Testis (tissue), 3 donors: ENCODE measurements around the gene KRTAP5-3. TPM values are rescaled to one million over a fixed set of nuclear protein-coding genes. Genes with fewer than 3 reads are reported as not detected.
"Not testable (repeated sequence)": the region's sequence is repeated elsewhere in the genome, so short reads cannot be mapped to it uniquely, and the experiment has no call there.

Experiments
- DNase-seq: peaks from one replicate; pipeline ENCODE4 v3.0.0-alpha.2; 2019
- H3K27ac ChIP-seq, 2 donors: fragments of 200-600 bp; sonication (generic); one replicate each; pipeline ENCODE4 v1.5.1; 2019
- H3K27me3 ChIP-seq: fragments of 200-600 bp; sonication (generic); one replicate; pipeline ENCODE4 v1.5.1; 2019
- H3K36me3 ChIP-seq: fragments of 200-600 bp; sonication (generic); one replicate; pipeline ENCODE4 v1.5.1; 2017; ENCODE audit warnings: low read depth; ENCODE audit errors: missing control alignments
- H3K4me1 ChIP-seq: fragments of 200-600 bp; sonication (generic); one replicate; pipeline ENCODE4 v1.5.1; 2019
- H3K4me3 ChIP-seq, 2 donors: fragments of 200-600 bp; sonication (generic); one replicate each; pipeline ENCODE4 v1.5.1; 2017 to 2019
- H3K9me3 ChIP-seq: fragments of 200-600 bp; sonication (generic); one replicate; pipeline ENCODE4 v1.5.1; 2017
- CTCF ChIP-seq, 3 experiments: fragments of 450-650 bp in 2 of 3; fragments of 200-600 bp in 1 of 3; sonication (generic) in 1 of 3; IDR thresholded peaks; one replicate each; pipeline ENCODE4 v1.5.1; 2016 to 2019; ENCODE audit warnings: antibody characterized with exemption in 3 of 3, mild to moderate bottlenecking in 2 of 3, moderate library complexity in 1 of 3
- POLR2A ChIP-seq: fragments of 450-650 bp; IDR thresholded peaks from one replicate; pipeline ENCODE4 v1.6.1; 2017; ENCODE audit warnings: antibody characterized with exemption, mild to moderate bottlenecking, moderate library complexity
- WGBS, 2 donors: methylation state at CpG; one replicate each; pipeline ENCODE4 v1.1.5; 2018; 5-methylcytosine and 5-hydroxymethylcytosine counted together
- intact Hi-C: fragments of 100-400 bp; cut with DNase I; formaldehyde crosslinking; loops from one replicate; pipeline ENCODE4 v1.15.1; 2023; ENCODE audit warnings: low total_unique reads
- polyA plus RNA-seq: library from polyadenylated mRNA; stranded (reverse); fragments of 350-450 nt; fragmentation: Illumina TruSeq; extraction: RNeasy Lipid Tissue Mini Kit (QIAGEN cat#74804); gene quantifications from one replicate; pipeline ENCODE4 v1.2.3, GENCODE V29; 2014; ENCODE audit warnings: low read depth, low replicate concordance; ENCODE audit not compliant: insufficient read depth
- total RNA-seq, 2 donors: library from RNA; depleted of rRNA; stranded (reverse); fragments of >200 nt; gene quantifications; one replicate each; pipeline ENCODE4 v1.2.3, GENCODE V29; 2016

Gene KRTAP5-3
- total and polyA plus RNA-seq, 3 donors from 2014 or later, result not detected

- Histone ChIP-seq H3K36me3 (no peaks in the 10 kb centered on the region), H3K4me1 (no peaks in the 10 kb centered on the region), H3K9me3 (no peaks in the 10 kb centered on the region), H3K4me3 (no peak overlapping the region), H3K27me3 (no peaks in the 10 kb centered on the region), H3K27ac (no peak overlapping the region)
- no peak for DNase-seq
- 66 to 85% methylated on average over 26 to 28 of the region's 28 CpGs for WGBS, 2 donors
- TF ChIP-seq CTCF (IDR thresholded peaks at IDR 0.05) (no peak), POLR2A (no peak)
- intact Hi-C loops, result no loop called here
These were observed 40.6 kb upstream of the KRTAP5-3 start for GRCh38 chr11:1648653-1649420.

GRCh38 chr11:1647901-1648652 lies 39.8 kb upstream of the KRTAP5-3 start:
- H3K27me3 ChIP-seq, result no peaks in the 10 kb centered on the region
- no peak for DNase-seq
- no peaks in the 10 kb centered on the region for H3K36me3 ChIP-seq
- H3K4me3 ChIP-seq, result no peak overlapping the region
- H3K27ac ChIP-seq, result no peak overlapping the region
- WGBS, 2 donors, result 57 to 84% methylated on average over 17 to 35 of the region's 35 CpGs
- intact Hi-C loops, result no loop called here
- no peaks in the 10 kb centered on the region for H3K9me3 ChIP-seq
- no peak for TF ChIP-seq CTCF (IDR thresholded peaks at IDR 0.05)
- TF ChIP-seq POLR2A, result no peak
- no peaks in the 10 kb centered on the region for H3K4me1 ChIP-seq

GRCh38 chr11:1646540-1646939 lies 38.3 kb upstream of the KRTAP5-3 start:
- 84 to 95% methylated on average over 10 of the region's 10 CpGs for WGBS, 2 donors
- intact Hi-C loops, DNase-seq, H3K27ac ChIP-seq, H3K4me1 ChIP-seq, H3K9me3 ChIP-seq, H3K4me3 ChIP-seq, H3K36me3 ChIP-seq, H3K27me3 ChIP-seq: not testable (repeated sequence)

- 44 to 93% methylated on average over 3 to 12 of the region's 12 CpGs for WGBS, 2 donors
- TF ChIP-seq POLR2A (no peak), CTCF (IDR thresholded peaks at IDR 0.05) (no peak)
- Histone ChIP-seq H3K36me3 (no peaks in the 10 kb centered on the region), H3K9me3 (no peaks in the 10 kb centered on the region), H3K27me3 (no peaks in the 10 kb centered on the region), H3K27ac (no peak overlapping the region), H3K4me1 (no peaks in the 10 kb centered on the region), H3K4me3 (no peak overlapping the region)
- intact Hi-C loops, result no loop called here
- DNase-seq, result no peak
These were observed 37.1 kb upstream of the KRTAP5-3 start for GRCh38 chr11:1645357-1645821.

GRCh38 chr11:1644601-1645356 lies 36.5 kb upstream of the KRTAP5-3 start:
- H3K4me3 ChIP-seq, result no peak overlapping the region
- no peaks in the 10 kb centered on the region for H3K9me3 ChIP-seq
- WGBS, 2 donors, result 87 to 88% methylated on average over 15 to 20 of the region's 20 CpGs
- intact Hi-C loops, result no loop called here
- no peak for DNase-seq
- no peaks in the 10 kb centered on the region for H3K4me1 ChIP-seq
- H3K27me3 ChIP-seq, result no peaks in the 10 kb centered on the region
- TF ChIP-seq POLR2A (no peak), CTCF (IDR thresholded peaks at IDR 0.05) (no peak)
- no peak overlapping the region for H3K27ac ChIP-seq
- H3K36me3 ChIP-seq, result no peaks in the 10 kb centered on the region
